H1 (cell line): Measurements from ENCODE around the gene CKM. TPM values are rescaled to one million over a fixed set of nuclear protein-coding genes. Genes with fewer than 3 reads are reported as not detected.
A peak's percentile ranks its signal among the peaks of the same experiment; 100 is the strongest.

ENCODE experiments used
- CTCF ChIA-PET: fragments of 300-600 bp; sonication (Branson Sonifier 250); formaldehyde crosslinking; loops from one replicate; lab custom pipeline; 2021; ENCODE audit not compliant: partially characterized antibody; lab: Charles Lee
- POLR2A ChIA-PET: fragments of 300-600 bp; sonication (Branson Sonifier 250); formaldehyde crosslinking; loops from one replicate; lab custom pipeline; 2021; ENCODE audit warnings: inconsistent platforms; ENCODE audit not compliant: partially characterized antibody; lab: Charles Lee
- DNase-seq, 2 experiments: peaks; one replicate each; pipeline versions ENCODE4 v3.0.0 to v3.0.0-alpha.2; 2010 to 2022; ENCODE audit warnings: low spot score in 2 of 2, low read depth in 1 of 2, mixed read lengths in 1 of 2
- FAIRE-seq: peaks from 2 replicates; lab custom pipeline; 2011; peaks lifted over from hg19 to GRCh38; lab: Jason Lieb, UNC
- H2AFZ ChIP-seq: 2 replicates; pipeline ENCODE4 v1.8.1; 2012; ENCODE audit warnings: low read length, inconsistent platforms
- H2AK5ac ChIP-seq: 2 replicates; pipeline ENCODE4 v1.6.1; 2013; ENCODE audit warnings: low read depth, low read length
- H2BK120ac ChIP-seq: replicated peaks from 2 replicates; pipeline ENCODE3; 2013; ENCODE audit warnings: low read depth, low read length, inconsistent platforms
- H2BK12ac ChIP-seq: 2 replicates; pipeline ENCODE4 v1.6.1; 2013; ENCODE audit warnings: low read depth, low read length
- H2BK15ac ChIP-seq: 2 replicates; pipeline ENCODE4 v1.6.1; 2013; ENCODE audit warnings: low read length
- H2BK20ac ChIP-seq: 2 replicates; pipeline ENCODE4 v1.6.1; 2013; ENCODE audit warnings: low read length
- H2BK5ac ChIP-seq: 2 replicates; pipeline ENCODE4 v1.6.1; 2013; ENCODE audit warnings: low read depth, low read length
- H3K14ac ChIP-seq: 2 replicates; pipeline ENCODE4 v1.6.1; 2013; ENCODE audit warnings: inconsistent platforms; ENCODE audit not compliant: insufficient read length
- H3K18ac ChIP-seq: 2 replicates; pipeline ENCODE4 v1.6.1; 2013; ENCODE audit warnings: low read length; ENCODE audit errors: extremely low read depth
- H3K23ac ChIP-seq: 2 replicates; pipeline ENCODE4 v1.6.1; 2013; ENCODE audit warnings: inconsistent platforms; ENCODE audit not compliant: insufficient read length
- H3K23me2 ChIP-seq: 2 replicates; pipeline ENCODE4 v1.6.1; 2013; ENCODE audit warnings: low read depth, low read length
- H3K27ac ChIP-seq: 2 replicates; pipeline ENCODE4 v1.6.1; 2011; ENCODE audit warnings: low read depth, low read length, inconsistent platforms
- H3K27me3 ChIP-seq, 4 experiments: replicated peaks in 1 of 4; 1 replicate in 1 of 4; 2 replicates in 3 of 4; pipeline versions ENCODE4 v1.6.1 to v1.8.1; 2011 to 2013; ENCODE audit warnings: low read length in 3 of 4, mild to moderate bottlenecking in 3 of 4, inconsistent platforms in 2 of 4, mixed read lengths in 2 of 4, moderate library complexity in 1 of 4; ENCODE audit not compliant: control insufficient read depth in 3 of 4, insufficient read depth in 3 of 4; ENCODE audit errors: extremely low read depth in 1 of 4
- H3K36me3 ChIP-seq, 4 experiments: 2 replicates each; pipeline versions ENCODE4 v1.6.1 to v1.8.1; 2011 to 2013; ENCODE audit warnings: mild to moderate bottlenecking in 4 of 4, low read length in 3 of 4, moderate library complexity in 2 of 4, control low read depth in 1 of 4, inconsistent platforms in 1 of 4; ENCODE audit not compliant: insufficient read depth in 4 of 4, control insufficient read depth in 2 of 4
- H3K4ac ChIP-seq: replicated peaks from 2 replicates; pipeline ENCODE3; 2013; ENCODE audit warnings: low read length, low read depth, mixed read lengths, inconsistent platforms; ENCODE audit not compliant: insufficient read length
- H3K4me1 ChIP-seq, 4 experiments: replicated peaks in 1 of 4; 1 replicate in 1 of 4; 2 replicates in 3 of 4; pipeline versions ENCODE4 v1.6.1 to v1.8.1; 2011 to 2013; ENCODE audit warnings: low read length in 3 of 4, inconsistent platforms in 2 of 4, mixed read lengths in 1 of 4; ENCODE audit not compliant: insufficient read depth in 4 of 4, control insufficient read depth in 3 of 4
- H3K4me2 ChIP-seq, 2 experiments: 2 replicates each; pipeline versions ENCODE4 v1.6.1 to v1.8.1; 2011 to 2013; ENCODE audit warnings: low read depth in 2 of 2, low read length in 2 of 2, control low read depth in 1 of 2, inconsistent platforms in 1 of 2, mild to moderate bottlenecking in 1 of 2; ENCODE audit not compliant: insufficient read depth in 1 of 2
- H3K4me3 ChIP-seq, 4 experiments: fragments of 200-600, 300-600 bp in 1 of 4; sonication (generic), shearing (Covaris generic), sonication (Bioruptor Twin) in 1 of 4; 2 replicates each; pipeline versions ENCODE4 v1.5.1 to v1.8.1; 2011 to 2016; ENCODE audit warnings: low read length in 4 of 4, low read depth in 3 of 4, control low read depth in 2 of 4, inconsistent platforms in 2 of 4, mild to moderate bottlenecking in 2 of 4, mixed read lengths in 1 of 4, moderate library complexity in 1 of 4; ENCODE audit not compliant: insufficient read depth in 2 of 4; ENCODE audit errors: extremely low read depth in 1 of 4
- H3K56ac ChIP-seq: replicated peaks from 2 replicates; pipeline ENCODE3; 2013; ENCODE audit warnings: low read depth, mild to moderate bottlenecking, mixed read lengths, low read length, inconsistent platforms; ENCODE audit not compliant: insufficient read length
- H3K79me1 ChIP-seq: 2 replicates; pipeline ENCODE4 v1.6.1; 2013; ENCODE audit warnings: low read depth, low read length, control low read depth
- H3K79me2 ChIP-seq, 2 experiments: 2 replicates each; pipeline versions ENCODE4 v1.6.1 to v1.8.1; 2012 to 2013; ENCODE audit warnings: low read length in 2 of 2, mild to moderate bottlenecking in 2 of 2, inconsistent platforms in 1 of 2; ENCODE audit not compliant: insufficient read depth in 2 of 2, control insufficient read depth in 1 of 2
- H3K9ac ChIP-seq, 4 experiments: replicated peaks in 1 of 4; 1 replicate in 1 of 4; 2 replicates in 3 of 4; pipeline versions ENCODE4 v1.6.1 to v1.8.1; 2011 to 2013; ENCODE audit warnings: low read depth in 3 of 4, low read length in 3 of 4, control low read depth in 2 of 4, mild to moderate bottlenecking in 2 of 4, moderate library complexity in 2 of 4, inconsistent platforms in 1 of 4; ENCODE audit errors: extremely low read depth in 1 of 4
- H3K9me3 ChIP-seq, 2 experiments: 2 replicates each; pipeline versions ENCODE4 v1.6.1 to v1.8.1; 2012 to 2013; ENCODE audit warnings: mild to moderate bottlenecking in 2 of 2, moderate library complexity in 2 of 2, control low read depth in 1 of 2, inconsistent platforms in 1 of 2, low read depth in 1 of 2, low read length in 1 of 2, mixed read lengths in 1 of 2; ENCODE audit not compliant: insufficient read depth in 2 of 2
- H4K20me1 ChIP-seq, 2 experiments: replicated peaks in 1 of 2; 2 replicates each; pipeline versions ENCODE3 to v1.8.1; 2011 to 2013; ENCODE audit warnings: inconsistent platforms in 2 of 2, low read length in 2 of 2, mild to moderate bottlenecking in 1 of 2; ENCODE audit not compliant: insufficient read depth in 2 of 2, control insufficient read depth in 1 of 2
- H4K5ac ChIP-seq: 2 replicates; pipeline ENCODE4 v1.6.1; 2013; ENCODE audit warnings: low read length, low read depth, mixed read lengths, inconsistent platforms; ENCODE audit not compliant: insufficient read length
- H4K8ac ChIP-seq: 2 replicates; pipeline ENCODE4 v1.8.0; 2013; ENCODE audit warnings: mild to moderate bottlenecking, moderate library complexity, low read length, inconsistent platforms; ENCODE audit not compliant: insufficient read depth; ENCODE audit errors: extremely low read depth
- H4K91ac ChIP-seq: replicated peaks from 2 replicates; pipeline ENCODE3; 2013; ENCODE audit warnings: low read length, mixed read lengths, inconsistent platforms; ENCODE audit not compliant: insufficient read length
- HDAC2 ChIP-seq, 2 experiments: fragments of 300-600 bp in 1 of 2; sonication (generic) in 1 of 2; IDR thresholded peaks; 2 replicates each; pipeline ENCODE4 v1.6.1; 2011 to 2012; ENCODE audit warnings: low read depth in 2 of 2, low read length in 2 of 2, mild to moderate bottlenecking in 2 of 2, moderate library complexity in 2 of 2, borderline replicate concordance in 1 of 2, inconsistent platforms in 1 of 2
- KDM1A ChIP-seq: fragments of 200-600, 300-600 bp; sonication (generic); IDR thresholded peaks from 2 replicates; pipeline ENCODE4 v1.7.1; 2016; ENCODE audit warnings: mild to moderate bottlenecking, low read length, borderline replicate concordance
- TEAD4 ChIP-seq: IDR thresholded peaks from 2 replicates; pipeline ENCODE4 v1.6.1; 2012; ENCODE audit warnings: low read depth, low read length, inconsistent platforms, mixed read lengths
- WGBS, 2 experiments: shearing (Covaris generic) in 1 of 2; methylation state at CpG; one replicate each; pipeline versions ENCODE4 v1.1.6 to v1.1.7; 2013 to 2015; ENCODE audit warnings: low lambda C conversion rate in 2 of 2, mixed read lengths in 2 of 2, inconsistent platforms in 1 of 2, low coverage in 1 of 2, missing lambda C conversion rate in 1 of 2; ENCODE audit not compliant: insufficient replicate concordance in 2 of 2, insufficient coverage in 1 of 2, insufficient read length in 1 of 2; ENCODE audit errors: extremely low coverage in 1 of 2, missing lambda C conversion rate in 1 of 2; 5-methylcytosine and 5-hydroxymethylcytosine counted together
- polyA plus RNA-seq, 7 experiments: library from polyadenylated mRNA; depleted of rRNA in 3 of 7; stranded (reverse) in 5 of 7; unstranded in 2 of 7; fragments of >200 nt in 5 of 7; fragments of 200-250 nt in 2 of 7; gene quantifications; 1 replicate in 5 of 7; 2 replicates in 1 of 7; 4 replicates in 1 of 7; pipeline versions ENCODE4 v1.2.1 to v1.2.3, GENCODE V29; 2011 to 2013; ENCODE audit warnings: missing spikeins in 2 of 7, mixed read lengths in 2 of 7
- total RNA-seq: library from RNA; stranded (reverse); fragmentation: NEBNext Ultra II Directional; extraction: Animal tissue kit (Norgen Biotek cat#: 25700); gene quantifications from 2 replicates; pipeline ENCODE4 v1.2.1, GENCODE V29; 2021

CKM gene
- total and polyA plus RNA-seq, 2 of the 8 experiments (the other 6 are each of a cell fraction or from before 2014, with no cell fraction given), result 0.08 TPM; not detected in 1

DNA sequence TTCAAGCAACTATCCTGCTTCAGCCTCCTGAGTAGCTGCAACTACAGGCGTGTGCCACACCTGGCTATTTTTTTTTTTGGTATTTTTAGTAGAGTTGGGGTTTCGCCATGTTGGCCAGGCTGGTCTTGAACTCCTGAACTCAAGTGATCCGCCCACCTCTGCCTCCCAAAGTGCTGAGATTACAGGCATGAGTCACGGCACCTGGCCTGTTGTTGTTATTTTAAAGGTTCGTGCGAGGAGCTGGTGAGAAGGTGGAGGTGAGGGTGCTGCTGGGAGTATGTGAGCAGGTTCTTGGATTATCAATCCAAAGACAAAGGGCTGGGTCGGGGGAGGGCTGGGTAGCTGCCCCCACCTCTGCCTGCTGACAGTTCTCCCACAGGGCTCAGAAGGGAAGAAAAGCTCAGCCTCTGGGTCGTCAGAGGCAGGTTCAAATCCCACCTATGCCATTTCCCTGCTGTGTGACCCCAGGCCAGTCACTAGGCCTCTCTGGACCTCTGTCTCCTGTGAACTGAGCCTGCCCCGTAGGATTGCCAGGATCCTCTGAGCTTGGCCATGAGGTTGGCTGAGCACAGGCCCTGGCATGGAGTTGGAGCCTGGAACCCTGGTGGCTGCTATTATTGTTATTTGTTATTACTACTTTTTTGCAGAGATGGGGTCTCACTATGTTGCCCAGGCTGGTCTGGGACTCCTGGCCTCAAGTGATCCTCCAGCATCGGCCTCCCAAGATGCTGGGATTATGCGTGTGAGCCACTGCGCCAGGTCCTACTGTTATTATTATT lies 1.5 kb downstream of the CKM start:
- no peak overlapping the region for H4K8ac ChIP-seq
- H3K79me1 ChIP-seq, result no peaks in the 10 kb centered on the region
- no peak overlapping the region for H2AK5ac ChIP-seq
- FAIRE-seq, result no peak
- H2BK5ac ChIP-seq, result no peak overlapping the region
- no peak overlapping the region for H3K18ac ChIP-seq
- H3K4ac ChIP-seq, result no peak overlapping the region
- peaks cover 0 to 15% (median 14%) of the 10 kb centered on the region in 4 experiments; a peak in 5 of 7 replicates for H3K27me3 ChIP-seq
- H3K4me2 ChIP-seq, result no peak overlapping the region
- ChIA-PET POLR2A (interaction anchor here (0.8 kb wide), 1 partner anchor 67 kb away, joined by 3 read pairs; no protein-coding TSS in a partner anchor), CTCF (interaction anchor here (0.9 to 4.0 kb wide), 5 partner anchors 12 to 134 kb away, joined by 3 to 13 read pairs (median 4); no protein-coding TSS in a partner anchor)
- H3K4me3 ChIP-seq, result no peak overlapping the region
- peaks cover 0 to 2% of the 10 kb centered on the region in 2 experiments for H4K20me1 ChIP-seq
- no peak for DNase-seq
- H3K9ac ChIP-seq, result no peak overlapping the region
- peaks cover 3% of the 10 kb centered on the region; the same call in 1 of the 2 replicates for H3K23me2 ChIP-seq
- no peak overlapping the region for H2BK120ac ChIP-seq
- H3K4me1 ChIP-seq, result peaks cover 2 to 18% (median 6%) of the 10 kb centered on the region in 4 experiments; a peak in 6 of 7 replicates
- H3K9me3 ChIP-seq, result no peaks in the 10 kb centered on the region
- H3K36me3 ChIP-seq, result no peaks in the 10 kb centered on the region
- H4K5ac ChIP-seq, result no peak overlapping the region
- WGBS, 2 experiments, result 78% methylated on average over 12 of the region's 12 CpGs; no CpG with 5 or more reads in 1 of the 2 experiments
- H3K27ac ChIP-seq, result no peak overlapping the region
- no peak overlapping the region for H2BK12ac ChIP-seq
- no peak overlapping the region for H4K91ac ChIP-seq
- no peak overlapping the region for H2AFZ ChIP-seq
- H2BK15ac ChIP-seq, result no peak overlapping the region
- H2BK20ac ChIP-seq, result no peak overlapping the region
- TF ChIP-seq HDAC2 (IDR thresholded peaks at IDR 0.05; ENCODE audit: borderline replicate concordance in 1 of 2, low read depth in 2 of 2, low read length in 2 of 2) (peak in 1 of 2 experiments; percentile 68; a peak in 1 of 4 replicates), TEAD4 (no peak), KDM1A (peak; percentile 75)
- no peak overlapping the region for H3K56ac ChIP-seq
- H3K14ac ChIP-seq, result no peak overlapping the region
- no peaks in the 10 kb centered on the region for H3K79me2 ChIP-seq
- H3K23ac ChIP-seq, result no peak overlapping the region
